ENCODE measurements around the gene TAF4B.
"Not testable (repeated sequence)": the region's sequence is repeated elsewhere in the genome, so short reads cannot be mapped to it uniquely, and the experiment has no call there.

The TAF4B gene, protein sequence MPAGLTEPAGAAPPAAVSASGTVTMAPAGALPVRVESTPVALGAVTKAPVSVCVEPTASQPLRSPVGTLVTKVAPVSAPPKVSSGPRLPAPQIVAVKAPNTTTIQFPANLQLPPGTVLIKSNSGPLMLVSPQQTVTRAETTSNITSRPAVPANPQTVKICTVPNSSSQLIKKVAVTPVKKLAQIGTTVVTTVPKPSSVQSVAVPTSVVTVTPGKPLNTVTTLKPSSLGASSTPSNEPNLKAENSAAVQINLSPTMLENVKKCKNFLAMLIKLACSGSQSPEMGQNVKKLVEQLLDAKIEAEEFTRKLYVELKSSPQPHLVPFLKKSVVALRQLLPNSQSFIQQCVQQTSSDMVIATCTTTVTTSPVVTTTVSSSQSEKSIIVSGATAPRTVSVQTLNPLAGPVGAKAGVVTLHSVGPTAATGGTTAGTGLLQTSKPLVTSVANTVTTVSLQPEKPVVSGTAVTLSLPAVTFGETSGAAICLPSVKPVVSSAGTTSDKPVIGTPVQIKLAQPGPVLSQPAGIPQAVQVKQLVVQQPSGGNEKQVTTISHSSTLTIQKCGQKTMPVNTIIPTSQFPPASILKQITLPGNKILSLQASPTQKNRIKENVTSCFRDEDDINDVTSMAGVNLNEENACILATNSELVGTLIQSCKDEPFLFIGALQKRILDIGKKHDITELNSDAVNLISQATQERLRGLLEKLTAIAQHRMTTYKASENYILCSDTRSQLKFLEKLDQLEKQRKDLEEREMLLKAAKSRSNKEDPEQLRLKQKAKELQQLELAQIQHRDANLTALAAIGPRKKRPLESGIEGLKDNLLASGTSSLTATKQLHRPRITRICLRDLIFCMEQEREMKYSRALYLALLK

DNA sequence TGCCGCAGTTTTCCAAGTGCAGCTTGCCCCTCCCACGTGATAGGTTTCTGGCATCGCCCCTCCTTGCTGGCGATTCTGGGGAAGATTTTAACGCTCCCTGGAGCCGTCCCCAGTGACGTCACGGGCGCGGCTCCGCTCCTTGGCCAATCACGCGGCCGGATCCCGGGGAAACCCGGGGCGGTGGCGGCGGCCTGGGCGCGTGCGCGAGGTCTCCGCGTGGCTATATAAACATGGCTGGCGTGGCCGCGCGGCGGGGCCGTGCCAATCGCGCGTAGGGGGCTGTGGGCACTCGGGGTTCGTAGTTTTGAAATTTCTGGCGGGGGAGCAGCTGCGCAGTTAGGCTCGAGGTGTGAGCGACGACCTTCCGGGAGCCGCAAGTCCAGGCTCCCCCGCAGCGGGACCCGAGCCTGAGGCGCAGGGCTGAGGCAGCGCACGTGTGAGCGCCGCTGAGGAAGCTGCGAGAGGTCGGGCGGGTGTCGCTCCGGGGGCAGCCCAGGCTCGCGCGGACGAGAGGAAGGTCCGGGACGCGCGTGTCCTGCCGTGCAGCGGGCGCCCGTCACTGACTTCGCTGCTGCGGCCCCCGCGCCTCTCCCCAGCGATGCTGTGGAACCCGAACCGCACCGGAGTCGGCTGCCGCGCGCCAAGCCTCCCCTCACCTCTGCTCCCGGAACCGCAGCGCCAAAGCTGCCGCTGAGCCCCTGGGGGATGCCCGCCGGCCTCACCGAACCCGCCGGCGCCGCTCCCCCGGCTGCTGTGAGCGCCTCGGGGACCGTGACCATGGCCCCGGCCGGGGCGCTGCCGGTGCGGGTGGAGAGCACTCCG is at the start of gene TAF4B:
TAF4B (plus strand) TSS at position 217 of the 822 bp plus-strand sequence; CDS start at position 706, 489 bp downstream.
- Histone ChIP-seq H3K4me1 (ENCODE audit: control insufficient read depth, insufficient read depth, low read length) (peaks cover 27% of the 10 kb centered on the region), H3K9me3 (ENCODE audit: control insufficient read depth, insufficient read depth, low read length) (no peaks in the 10 kb centered on the region), H3K27ac (ENCODE audit: low read depth, low read length) (peak within 1 kb of the TSS; percentile 80)

DNA sequence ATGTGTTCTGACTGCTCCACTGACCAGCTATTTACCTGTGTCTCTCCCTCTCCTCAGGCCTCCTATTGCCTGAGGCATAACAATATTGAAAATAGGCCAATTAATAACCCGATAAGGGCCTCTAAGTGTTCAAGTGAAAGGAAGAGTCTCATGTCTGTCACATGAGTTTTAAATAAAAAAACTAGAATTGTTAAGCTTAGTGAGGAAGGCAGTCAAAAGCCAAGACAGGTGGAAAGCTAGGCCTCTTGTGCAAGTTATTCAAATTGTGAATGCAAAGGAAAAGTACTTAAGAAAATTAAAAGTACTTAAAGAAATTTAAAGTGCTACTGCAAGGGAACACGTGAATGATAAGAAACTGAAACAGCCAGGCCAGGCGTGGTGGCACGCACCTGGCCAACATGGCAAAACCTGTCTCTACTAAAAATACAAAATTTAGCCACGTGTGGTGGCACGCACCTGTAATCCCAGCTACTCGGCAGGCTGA is 44.9 kb upstream of the TAF4B start:
- Histone ChIP-seq H3K4me1 (ENCODE audit: control insufficient read depth, insufficient read depth, low read length) (no peaks in the 10 kb centered on the region), H3K9ac (ENCODE audit: low read depth, low read length) (no peak overlapping the region), H3K27ac (ENCODE audit: low read depth, low read length) (no peak overlapping the region), H3K27me3 (ENCODE audit: control insufficient read depth, insufficient read depth, low read length) (no peaks in the 10 kb centered on the region), H3K36me3 (ENCODE audit: control insufficient read depth, insufficient read depth, low read length) (no peaks in the 10 kb centered on the region), H3K4me3 (ENCODE audit: low read depth, low read length) (no peak overlapping the region), H3K9me3 (ENCODE audit: control insufficient read depth, insufficient read depth, low read length) (no peaks in the 10 kb centered on the region)

More for the DNA sequence above, at the start of gene TAF4B:
- Histone ChIP-seq H3K4me3 (ENCODE audit: low read depth, low read length) (peak within 1 kb of the TSS; percentile 96), H3K9ac (ENCODE audit: low read depth, low read length) (peak within 1 kb of the TSS; percentile 83), H3K36me3 (ENCODE audit: control insufficient read depth, insufficient read depth, low read length) (no peaks in the 10 kb centered on the region), H3K27me3 (ENCODE audit: control insufficient read depth, insufficient read depth, low read length) (peaks cover 6% of the 10 kb centered on the region; the same call in 1 of the 2 replicates)

DNA sequence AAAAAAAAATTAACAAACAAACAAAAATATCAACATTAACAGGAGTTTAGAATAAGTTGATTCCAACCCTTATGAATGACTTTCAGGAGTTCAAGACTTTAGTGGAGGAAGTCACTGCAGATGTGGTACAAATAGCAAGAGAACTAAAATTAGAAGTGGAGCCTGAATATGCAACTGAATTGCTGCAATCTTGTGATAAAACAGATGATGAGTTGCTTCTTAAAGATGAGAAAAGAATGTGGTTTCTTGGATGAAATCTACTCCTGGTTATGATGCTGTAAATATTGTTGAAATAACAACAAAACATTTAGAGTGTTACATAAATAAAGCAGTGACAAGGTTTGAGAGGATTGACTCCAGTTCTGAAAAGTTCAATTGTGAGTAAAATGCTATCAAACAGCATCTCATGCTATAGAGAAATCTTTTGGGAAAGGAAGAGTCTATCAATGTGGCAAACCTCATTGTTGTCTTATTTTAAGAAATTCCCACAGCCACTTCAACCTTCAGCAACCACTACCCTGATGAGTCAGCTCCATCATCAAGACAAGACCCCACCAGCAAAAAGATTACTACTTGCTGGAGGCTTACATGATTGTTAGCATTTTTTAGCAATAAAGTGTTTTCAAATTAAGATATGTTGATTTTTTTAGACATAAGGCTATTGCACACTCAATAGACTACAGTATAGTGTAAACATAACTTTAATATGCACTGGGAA is 42.7 kb upstream of the TAF4B start:
- H3K27ac ChIP-seq (ENCODE audit: low read depth, low read length), result no peak overlapping the region
- no peak overlapping the region for H3K9ac ChIP-seq (ENCODE audit: low read depth, low read length)
- no peaks in the 10 kb centered on the region for H3K27me3 ChIP-seq (ENCODE audit: control insufficient read depth, insufficient read depth, low read length)
- H3K36me3 ChIP-seq (ENCODE audit: control insufficient read depth, insufficient read depth, low read length), result no peaks in the 10 kb centered on the region
- no peaks in the 10 kb centered on the region for H3K9me3 ChIP-seq (ENCODE audit: control insufficient read depth, insufficient read depth, low read length)
- no peaks in the 10 kb centered on the region for H3K4me1 ChIP-seq (ENCODE audit: control insufficient read depth, insufficient read depth, low read length)
- no peak overlapping the region for H3K4me3 ChIP-seq (ENCODE audit: low read depth, low read length)

DNA sequence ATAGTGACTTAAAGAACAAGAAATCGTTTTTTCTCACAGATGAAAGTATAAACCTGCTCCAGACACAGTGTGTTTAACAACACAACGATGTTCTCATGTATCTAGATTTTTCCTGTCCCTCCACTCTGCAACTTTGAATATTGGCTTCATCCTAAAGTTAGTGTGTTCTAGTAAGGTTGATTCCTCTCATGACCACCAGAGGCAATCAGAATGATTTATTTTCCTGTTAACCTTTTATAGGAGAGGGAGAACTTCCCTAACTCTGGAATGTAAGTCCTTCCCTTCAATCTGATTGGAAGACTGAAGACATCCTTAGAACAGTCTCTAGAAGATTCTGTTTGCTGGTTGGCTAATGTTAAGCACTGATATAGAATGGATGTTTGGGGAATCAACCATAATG is 41.0 kb upstream of the TAF4B start:
- no peaks in the 10 kb centered on the region for H3K4me1 ChIP-seq (ENCODE audit: control insufficient read depth, insufficient read depth, low read length)
- no peak overlapping the region for H3K9ac ChIP-seq (ENCODE audit: low read depth, low read length)
- no peaks in the 10 kb centered on the region for H3K9me3 ChIP-seq (ENCODE audit: control insufficient read depth, insufficient read depth, low read length)
- no peak overlapping the region for H3K4me3 ChIP-seq (ENCODE audit: low read depth, low read length)
- no peaks in the 10 kb centered on the region for H3K36me3 ChIP-seq (ENCODE audit: control insufficient read depth, insufficient read depth, low read length)
- H3K27ac ChIP-seq (ENCODE audit: low read depth, low read length), result no peak overlapping the region
- no peaks in the 10 kb centered on the region for H3K27me3 ChIP-seq (ENCODE audit: control insufficient read depth, insufficient read depth, low read length)

DNA sequence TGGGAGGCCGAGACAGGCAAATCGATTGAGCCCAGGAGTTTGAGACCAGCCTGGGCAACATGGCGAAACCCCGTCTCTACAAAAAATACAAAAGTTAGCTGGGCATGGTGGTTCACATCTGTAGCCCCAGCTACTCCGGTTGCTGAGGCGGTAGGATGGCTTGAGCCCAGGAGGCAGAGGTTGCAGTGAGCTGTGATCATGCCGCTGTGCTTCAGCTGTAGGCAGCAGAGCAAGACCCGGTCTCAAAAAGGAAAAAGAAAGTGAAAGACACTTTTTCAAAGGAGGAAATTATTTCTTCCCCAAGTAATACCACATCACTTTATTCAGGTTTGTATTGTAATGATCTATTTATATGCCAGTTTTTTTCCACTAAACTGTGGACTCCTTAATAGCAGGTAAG is 35.7 kb upstream of the TAF4B start:
- Histone ChIP-seq H3K4me3 (ENCODE audit: low read depth, low read length) (no peak overlapping the region), H3K9ac (ENCODE audit: low read depth, low read length) (no peak overlapping the region), H3K27ac (ENCODE audit: low read depth, low read length) (no peak overlapping the region)

DNA sequence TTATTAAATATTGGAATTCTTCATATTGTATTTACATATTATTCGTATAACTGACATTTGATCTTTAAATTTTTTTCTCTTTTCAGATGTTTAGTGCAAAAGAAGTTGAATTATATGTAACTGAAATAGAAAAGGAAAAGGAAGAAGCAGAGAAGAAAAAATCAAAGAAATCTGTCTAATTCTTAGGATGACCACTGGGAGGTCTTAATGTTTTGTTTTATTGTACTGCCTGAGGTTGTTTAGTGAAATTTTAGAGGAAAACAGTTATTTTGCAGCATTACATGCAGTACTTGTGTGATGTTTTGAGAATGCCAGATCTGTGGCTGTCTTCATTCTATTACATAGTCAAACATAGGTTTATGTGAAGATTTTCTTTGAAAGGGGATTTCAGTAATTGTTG is 34.0 kb upstream of the TAF4B start:
- H3K9ac ChIP-seq (ENCODE audit: low read depth, low read length), result no peak overlapping the region
- H3K9me3 ChIP-seq (ENCODE audit: control insufficient read depth, insufficient read depth, low read length), result no peaks in the 10 kb centered on the region
- H3K27ac ChIP-seq (ENCODE audit: low read depth, low read length), result no peak overlapping the region
- H3K4me3 ChIP-seq (ENCODE audit: low read depth, low read length), result no peak overlapping the region
- no peaks in the 10 kb centered on the region for H3K4me1 ChIP-seq (ENCODE audit: control insufficient read depth, insufficient read depth, low read length)
- H3K27me3 ChIP-seq (ENCODE audit: control insufficient read depth, insufficient read depth, low read length), result no peaks in the 10 kb centered on the region
- no peaks in the 10 kb centered on the region for H3K36me3 ChIP-seq (ENCODE audit: control insufficient read depth, insufficient read depth, low read length)

More for the DNA sequence above, 35.7 kb upstream of the TAF4B start:
- Histone ChIP-seq H3K4me1 (ENCODE audit: control insufficient read depth, insufficient read depth, low read length) (no peaks in the 10 kb centered on the region), H3K27me3 (ENCODE audit: control insufficient read depth, insufficient read depth, low read length) (no peaks in the 10 kb centered on the region), H3K9me3 (ENCODE audit: control insufficient read depth, insufficient read depth, low read length) (no peaks in the 10 kb centered on the region), H3K36me3 (ENCODE audit: control insufficient read depth, insufficient read depth, low read length) (no peaks in the 10 kb centered on the region)

DNA sequence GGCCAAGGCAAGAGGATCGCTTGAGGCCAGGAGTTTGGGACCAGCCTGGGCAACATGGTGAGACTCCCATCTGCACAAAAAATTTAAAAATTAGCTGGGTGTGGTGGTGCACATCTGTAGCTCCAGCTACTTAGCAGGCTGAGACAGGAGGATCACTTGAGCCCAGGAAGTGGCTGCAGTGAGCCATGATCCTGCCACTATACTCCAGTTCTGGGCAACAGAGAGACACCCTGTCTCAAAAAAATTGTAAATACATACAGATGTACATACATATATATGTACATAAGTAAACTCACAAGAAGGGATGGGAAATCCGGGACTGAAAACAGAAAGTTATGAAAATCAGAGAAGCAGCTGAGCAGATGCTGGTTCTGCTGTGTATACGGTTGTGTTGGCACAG is 29.6 kb upstream of the TAF4B start:
- H3K9me3 ChIP-seq (ENCODE audit: control insufficient read depth, insufficient read depth, low read length), result no peaks in the 10 kb centered on the region
- H3K27me3 ChIP-seq (ENCODE audit: control insufficient read depth, insufficient read depth, low read length), result no peaks in the 10 kb centered on the region
- no peak overlapping the region for H3K4me3 ChIP-seq (ENCODE audit: low read depth, low read length)
- H3K36me3 ChIP-seq (ENCODE audit: control insufficient read depth, insufficient read depth, low read length), result no peaks in the 10 kb centered on the region
- H3K9ac ChIP-seq (ENCODE audit: low read depth, low read length), result no peak overlapping the region
- H3K4me1 ChIP-seq (ENCODE audit: control insufficient read depth, insufficient read depth, low read length), result no peaks in the 10 kb centered on the region
- no peak overlapping the region for H3K27ac ChIP-seq (ENCODE audit: low read depth, low read length)

DNA sequence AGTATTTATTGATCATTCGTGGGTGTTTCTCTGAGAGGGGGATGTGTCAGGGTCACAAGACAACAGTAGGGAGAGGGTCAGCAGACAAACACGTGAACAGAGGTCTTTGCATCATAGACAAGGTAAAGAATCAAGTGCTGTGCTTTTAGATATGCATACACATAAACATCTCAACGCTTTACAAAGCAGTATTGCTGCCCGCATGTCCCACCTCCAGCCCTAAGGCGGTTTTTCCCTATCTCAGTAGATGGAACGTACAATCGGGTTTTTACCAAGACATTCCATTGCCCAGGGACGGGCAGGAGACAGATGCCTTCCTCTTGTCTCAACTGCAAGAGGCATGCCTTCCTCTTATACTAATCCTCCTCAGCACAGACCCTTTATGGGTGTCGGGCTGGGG is 24.2 kb upstream of the TAF4B start:
- H3K27me3 ChIP-seq (ENCODE audit: control insufficient read depth, insufficient read depth, low read length); H3K9ac ChIP-seq (ENCODE audit: low read depth, low read length); H3K4me3 ChIP-seq (ENCODE audit: low read depth, low read length); H3K9me3 ChIP-seq (ENCODE audit: control insufficient read depth, insufficient read depth, low read length); H3K4me1 ChIP-seq (ENCODE audit: control insufficient read depth, insufficient read depth, low read length); H3K36me3 ChIP-seq (ENCODE audit: control insufficient read depth, insufficient read depth, low read length); H3K27ac ChIP-seq (ENCODE audit: low read depth, low read length): not testable (repeated sequence)

DNA sequence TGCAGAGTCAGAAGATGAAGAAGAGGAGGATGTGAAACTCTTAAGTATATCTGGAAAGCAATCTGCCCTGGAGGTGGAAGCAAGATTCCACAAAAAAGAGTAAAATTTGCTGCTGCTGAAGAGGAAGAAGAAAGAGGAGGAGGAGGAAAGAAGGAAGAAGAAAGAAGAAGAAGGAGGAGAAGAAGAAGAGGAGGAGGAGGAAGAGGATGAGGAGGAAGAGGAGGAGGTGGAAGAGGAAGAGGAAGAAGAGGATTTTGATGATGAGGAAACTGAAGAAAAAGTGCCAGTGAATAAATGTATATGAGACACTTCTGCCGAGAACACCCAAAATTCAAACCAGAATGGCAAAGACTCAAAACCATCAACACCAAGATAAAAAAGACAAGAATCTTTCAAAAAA is 20.9 kb upstream of the TAF4B start:
- no peak overlapping the region for H3K9ac ChIP-seq (ENCODE audit: low read depth, low read length)
- H3K9me3 ChIP-seq (ENCODE audit: control insufficient read depth, insufficient read depth, low read length), result no peaks in the 10 kb centered on the region
- H3K4me3 ChIP-seq (ENCODE audit: low read depth, low read length), result no peak overlapping the region
- no peak overlapping the region for H3K27ac ChIP-seq (ENCODE audit: low read depth, low read length)
- no peaks in the 10 kb centered on the region for H3K36me3 ChIP-seq (ENCODE audit: control insufficient read depth, insufficient read depth, low read length)
- H3K4me1 ChIP-seq (ENCODE audit: control insufficient read depth, insufficient read depth, low read length), result no peaks in the 10 kb centered on the region
- H3K27me3 ChIP-seq (ENCODE audit: control insufficient read depth, insufficient read depth, low read length), result no peaks in the 10 kb centered on the region

DNA sequence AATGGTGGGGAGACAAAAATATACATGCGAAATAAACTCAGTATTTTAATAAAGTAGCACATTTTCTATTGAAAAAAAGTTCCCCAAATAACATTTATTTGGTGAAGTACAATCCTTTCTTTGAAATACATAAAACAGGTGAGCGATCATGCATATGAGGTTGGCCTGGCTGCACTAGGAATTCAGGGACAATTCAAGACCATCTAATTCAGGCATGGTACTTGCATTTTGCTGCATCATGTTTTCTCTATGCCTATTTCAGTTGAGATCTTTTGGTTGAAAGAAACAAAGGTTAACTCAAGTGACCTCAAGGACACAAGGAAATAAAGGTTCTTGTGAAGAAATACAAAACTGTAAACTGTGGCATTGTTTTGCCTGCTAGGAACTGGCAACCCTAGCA is 19.8 kb upstream of the TAF4B start:
- H3K27ac ChIP-seq (ENCODE audit: low read depth, low read length), result no peak overlapping the region

More for the DNA sequence above, 19.8 kb upstream of the TAF4B start:
- Histone ChIP-seq H3K9ac (ENCODE audit: low read depth, low read length) (no peak overlapping the region), H3K4me1 (ENCODE audit: control insufficient read depth, insufficient read depth, low read length) (no peaks in the 10 kb centered on the region), H3K4me3 (ENCODE audit: low read depth, low read length) (no peak overlapping the region), H3K36me3 (ENCODE audit: control insufficient read depth, insufficient read depth, low read length) (no peaks in the 10 kb centered on the region), H3K9me3 (ENCODE audit: control insufficient read depth, insufficient read depth, low read length) (no peaks in the 10 kb centered on the region), H3K27me3 (ENCODE audit: control insufficient read depth, insufficient read depth, low read length) (no peaks in the 10 kb centered on the region)

Data from HUES48 (cell line).